PC-9 (cell line): ENCODE data around the gene RNF130. TPM values are rescaled to one million over a fixed set of nuclear protein-coding genes. Genes with fewer than 3 reads are reported as not detected.

Source experiments
- BruUV-seq: library from RNA; stranded (reverse); fragments of 400-500 nt; replicated peaks from 2 replicates; lab custom pipeline; 2021; lab: Mats Ljungman, UMichigan
- CTCF ChIA-PET: fragments of 300-600 bp; sonication (Branson Sonifier 250); formaldehyde crosslinking; loops from one replicate; lab custom pipeline; 2022; ENCODE audit warnings: antibody characterized with exemption; lab: Charles Lee
- POLR2A ChIA-PET: fragments of 300-600 bp; sonication (Branson Sonifier 250); formaldehyde crosslinking; loops from one replicate; lab custom pipeline; 2022; ENCODE audit warnings: antibody characterized with exemption; ENCODE audit not compliant: unreplicated experiment; lab: Charles Lee
- DNase-seq, 2 experiments: peaks; one replicate each; pipeline versions ENCODE4 v3.0.0 to v3.0.0-alpha.2; 2015 to 2022; ENCODE audit warnings: mixed read lengths in 1 of 2
- H2AFZ ChIP-seq: fragments of 200-600 bp; sonication (generic); 2 replicates; pipeline ENCODE4 v1.8.1; 2017; ENCODE audit warnings: antibody characterized with exemption
- H3F3A ChIP-seq: fragments of 200-600 bp; sonication (generic); 2 replicates; pipeline ENCODE4 v1.8.1; 2017; ENCODE audit warnings: antibody characterized with exemption, mild to moderate bottlenecking, low read depth; ENCODE audit not compliant: insufficient read depth
- H3K27ac ChIP-seq: fragments of 200-600 bp; sonication (generic); 2 replicates; pipeline ENCODE4 v1.6.1; 2016; ENCODE audit warnings: mixed run types
- H3K27me3 ChIP-seq: fragments of 200-600 bp; sonication (generic); 2 replicates; pipeline ENCODE4 v1.6.1; 2016; ENCODE audit warnings: low read depth, mixed run types; ENCODE audit not compliant: insufficient read depth
- H3K36me3 ChIP-seq: fragments of 200-600 bp; sonication (generic); 2 replicates; pipeline ENCODE4 v1.6.1; 2016; ENCODE audit warnings: low read depth, mixed run types
- H3K4me1 ChIP-seq: fragments of 200-600 bp; sonication (generic); replicated peaks from 2 replicates; pipeline ENCODE4 v1.6.1; 2016; ENCODE audit warnings: mixed run types; ENCODE audit not compliant: insufficient read depth
- H3K4me2 ChIP-seq: fragments of 200-600 bp; sonication (generic); 2 replicates; pipeline ENCODE4 v1.6.1; 2017; ENCODE audit warnings: mixed run types
- H3K4me3 ChIP-seq: fragments of 200-600 bp; sonication (generic); 2 replicates; pipeline ENCODE4 v1.6.1; 2016; ENCODE audit warnings: mixed run types
- H3K79me2 ChIP-seq: fragments of 200-600 bp; sonication (generic); 2 replicates; pipeline ENCODE4 v1.6.1; 2017; ENCODE audit warnings: low read depth, mixed run types
- H3K9me2 ChIP-seq: fragments of 200-600 bp; sonication (generic); 2 replicates; pipeline ENCODE4 v1.8.1; 2017; ENCODE audit warnings: mild to moderate bottlenecking; ENCODE audit not compliant: insufficient read depth
- H3K9me3 ChIP-seq: fragments of 200-600 bp; sonication (generic); 2 replicates; pipeline ENCODE4 v1.8.1; 2016; ENCODE audit warnings: low read depth; ENCODE audit not compliant: insufficient read depth
- H4K20me1 ChIP-seq: fragments of 200-600 bp; sonication (generic); 2 replicates; pipeline ENCODE4 v1.8.1; 2017; ENCODE audit not compliant: insufficient read depth
- CTCF ChIP-seq: fragments of 200-600 bp; sonication (generic); conservative IDR thresholded peaks from 2 replicates; pipeline ENCODE4 v1.6.1; 2017; ENCODE audit warnings: mixed run types, antibody characterized with exemption, mild to moderate bottlenecking, moderate library complexity
- EZH2 ChIP-seq: fragments of 200-600 bp; sonication (generic); IDR thresholded peaks from 2 replicates; pipeline ENCODE4 v1.8.0; 2017; ENCODE audit warnings: antibody characterized with exemption, low read depth
- intact Hi-C: fragments of 100-400 bp; cut with micrococcal nuclease; formaldehyde crosslinking; loops from one replicate; pipeline ENCODE4 v1.10.0; 2022; ENCODE audit not compliant: unreplicated experiment
- total RNA-seq: library from RNA; stranded (reverse); gene quantifications from 2 replicates; pipeline ENCODE4 v1.2.3, GENCODE V29; 2021

Gene RNF130
- total RNA-seq, 1 experiment from 2014 or later: 49.6 TPM

- POLR2A ChIA-PET: interaction anchor here (0.5 kb wide), 1 partner anchor 11 kb away, joined by 16 read pairs; no protein-coding TSS in a partner anchor
- TF ChIP-seq CTCF (no peak), EZH2 (no peak)
- no TSS peak for BruUV-seq
Observed at GRCh38 chr5:180007582-180007981, 64.0 kb downstream of the RNF130 start.

GRCh38 chr5:180006141-180006540 is 65.4 kb downstream of the RNF130 start:
- no peak for DNase-seq
- TF ChIP-seq CTCF (no peak), EZH2 (no peak)
- H3K79me2 ChIP-seq: no peaks in the 10 kb centered on the region
- H3K4me2 ChIP-seq: no peak overlapping the region
- no peak overlapping the region for H2AFZ ChIP-seq
- no TSS peak for BruUV-seq
- intact Hi-C loops: no loop called here
- no peaks in the 10 kb centered on the region for H4K20me1 ChIP-seq
- H3K36me3 ChIP-seq: no peaks in the 10 kb centered on the region
- no peaks in the 10 kb centered on the region for H3F3A ChIP-seq
- H3K27me3 ChIP-seq: no peaks in the 10 kb centered on the region
- CTCF ChIA-PET: no interaction called here
- H3K9me2 ChIP-seq: no peaks in the 10 kb centered on the region
- H3K27ac ChIP-seq: no peak overlapping the region
- no peaks in the 10 kb centered on the region for H3K4me1 ChIP-seq
- POLR2A ChIA-PET: interaction anchor here (0.7 kb wide), 1 partner anchor 16 kb away, joined by 3 read pairs; no protein-coding TSS in a partner anchor
- no peak overlapping the region for H3K4me3 ChIP-seq
- no peaks in the 10 kb centered on the region for H3K9me3 ChIP-seq

More at GRCh38 chr5:180007582-180007981, 64.0 kb downstream of the RNF130 start:
- DNase-seq: no peak
- Histone ChIP-seq H4K20me1 (no peaks in the 10 kb centered on the region), H3K4me1 (no peaks in the 10 kb centered on the region), H3K4me2 (no peak overlapping the region), H3K9me2 (no peaks in the 10 kb centered on the region), H3F3A (no peaks in the 10 kb centered on the region), H3K79me2 (no peaks in the 10 kb centered on the region), H2AFZ (no peak overlapping the region), H3K27me3 (no peaks in the 10 kb centered on the region), H3K4me3 (no peak overlapping the region), H3K9me3 (no peaks in the 10 kb centered on the region), H3K27ac (no peak overlapping the region), H3K36me3 (no peaks in the 10 kb centered on the region)
- intact Hi-C loops: no loop called here
- CTCF ChIA-PET: no interaction called here

- BruUV-seq: no TSS peak
- POLR2A ChIA-PET: no interaction called here
- no peaks in the 10 kb centered on the region for H3F3A ChIP-seq
- H3K4me1 ChIP-seq: no peaks in the 10 kb centered on the region
- TF ChIP-seq EZH2: no peak
- no peak for TF ChIP-seq CTCF
- DNase-seq: no peak
- H3K9me2 ChIP-seq: no peaks in the 10 kb centered on the region
- no peak overlapping the region for H3K4me2 ChIP-seq
- H3K36me3 ChIP-seq: no peaks in the 10 kb centered on the region
- no peaks in the 10 kb centered on the region for H4K20me1 ChIP-seq
- no peak overlapping the region for H3K27ac ChIP-seq
- no peaks in the 10 kb centered on the region for H3K79me2 ChIP-seq
- CTCF ChIA-PET: no interaction called here
- no peaks in the 10 kb centered on the region for H3K9me3 ChIP-seq
- H3K27me3 ChIP-seq: no peaks in the 10 kb centered on the region
- intact Hi-C loops: no loop called here
- no peak overlapping the region for H2AFZ ChIP-seq
- no peak overlapping the region for H3K4me3 ChIP-seq
Observed at GRCh38 chr5:180003127-180003526, 68.4 kb downstream of the RNF130 start.
